Endothelial cell of umbilical vein (primary cell): Measurements from ENCODE around the gene HTN1. TPM values are rescaled to one million over a fixed set of nuclear protein-coding genes. Genes with fewer than 3 reads are reported as not detected.
A peak's percentile ranks its signal among the peaks of the same experiment; 100 is the strongest.
"Not testable (repeated sequence)": the region's sequence is repeated elsewhere in the genome, so short reads cannot be mapped to it uniquely, and the experiment has no call there.

ENCODE experiments used
- Bru-seq: library from RNA; stranded (reverse); fragments of 400-500 nt; gene quantifications from one replicate; lab custom pipeline; 2021; lab: Mats Ljungman, UMichigan
- BruChase-seq, 2 experiments: library from RNA; stranded (reverse); fragments of 400-500 nt; gene quantifications; one replicate each; lab custom pipeline; 2021; lab: Mats Ljungman, UMichigan
- BruUV-seq: library from RNA; stranded (reverse); fragments of 400-500 nt; replicated peaks from 2 replicates; lab custom pipeline; 2021; lab: Mats Ljungman, UMichigan
- CTCF ChIA-PET: fragments of 300-600, 350-600 bp; sonication (Branson Sonifier 250); formaldehyde crosslinking; loops from one replicate; lab custom pipeline; 2021; ENCODE audit warnings: antibody characterized with exemption, inconsistent platforms; lab: Charles Lee
- POLR2A ChIA-PET: fragments of 300-600, 350-600 bp; sonication (Branson Sonifier 250); formaldehyde crosslinking; loops from one replicate; lab custom pipeline; 2021; ENCODE audit warnings: antibody characterized with exemption, inconsistent platforms; lab: Charles Lee
- DNase-seq: peaks from one replicate; pipeline ENCODE4 v3.0.0-alpha.2; 2011; ENCODE audit warnings: low read depth, low spot score
- FAIRE-seq: peaks from 2 replicates; lab custom pipeline; 2011; peaks lifted over from hg19 to GRCh38; lab: Jason Lieb, UNC
- H2AFZ ChIP-seq: 2 replicates; pipeline ENCODE4 v1.6.0; 2012; ENCODE audit warnings: low read depth, low read length, control low read depth, inconsistent platforms
- H3K27ac ChIP-seq: 2 replicates; pipeline ENCODE4 v1.5.1; 2011; ENCODE audit warnings: low read depth, mild to moderate bottlenecking, control low read depth, low read length, moderate library complexity; ENCODE audit not compliant: insufficient read depth
- H3K27me3 ChIP-seq, 2 experiments: 2 replicates each; pipeline versions ENCODE4 v1.6.0 to v1.6.1; 2011; ENCODE audit warnings: low read length in 2 of 2, mixed read lengths in 1 of 2; ENCODE audit not compliant: control insufficient read depth in 2 of 2, insufficient read depth in 2 of 2
- H3K36me3 ChIP-seq, 2 experiments: 2 replicates in 1 of 2; 3 replicates in 1 of 2; pipeline ENCODE4 v1.5.1; 2011; ENCODE audit warnings: low read length in 2 of 2, mild to moderate bottlenecking in 1 of 2, moderate library complexity in 1 of 2; ENCODE audit not compliant: control insufficient read depth in 2 of 2, insufficient read depth in 2 of 2; ENCODE audit errors: extremely low read depth in 1 of 2
- H3K4me1 ChIP-seq: 3 replicates; pipeline ENCODE4 v1.5.1; 2011; ENCODE audit warnings: mild to moderate bottlenecking, low read length; ENCODE audit not compliant: control insufficient read depth, insufficient read depth; ENCODE audit errors: extremely low read depth
- H3K4me2 ChIP-seq: 2 replicates; pipeline ENCODE4 v1.6.1; 2011; ENCODE audit warnings: low read length, control low read depth, mixed read lengths; ENCODE audit not compliant: insufficient read depth
- H3K4me3 ChIP-seq, 3 experiments: fragments of 200-600 bp in 1 of 3; sonication (generic), shearing (Covaris generic) in 1 of 3; replicated peaks in 1 of 3; 2 replicates each; pipeline ENCODE4 v1.5.1; 2011 to 2016; ENCODE audit warnings: control low read depth in 3 of 3, low read length in 3 of 3, mild to moderate bottlenecking in 2 of 3, inconsistent platforms in 1 of 3, low read depth in 1 of 3, moderate library complexity in 1 of 3; ENCODE audit not compliant: insufficient read depth in 1 of 3
- H3K79me2 ChIP-seq: 2 replicates; pipeline ENCODE4 v1.6.0; 2012; ENCODE audit warnings: low read length, inconsistent platforms; ENCODE audit not compliant: control insufficient read depth, insufficient read depth
- H3K9ac ChIP-seq: replicated peaks from 2 replicates; pipeline ENCODE3; 2011; ENCODE audit warnings: low read length, control low read depth; ENCODE audit not compliant: insufficient read depth; ENCODE audit errors: extremely low read depth
- H3K9me1 ChIP-seq: replicated peaks from 3 replicates; pipeline ENCODE4 v1.6.0; 2011; ENCODE audit warnings: mild to moderate bottlenecking, low read length; ENCODE audit not compliant: control insufficient read depth, insufficient read depth; ENCODE audit errors: extremely low read depth
- H3K9me3 ChIP-seq: replicated peaks from 2 replicates; pipeline ENCODE4 v1.5.1; 2012; ENCODE audit warnings: low read length, inconsistent platforms; ENCODE audit not compliant: control insufficient read depth, insufficient read depth
- H4K20me1 ChIP-seq: replicated peaks from 2 replicates; pipeline ENCODE3; 2011; ENCODE audit warnings: mild to moderate bottlenecking, low read length; ENCODE audit not compliant: control insufficient read depth, insufficient read depth; ENCODE audit errors: extremely low read depth
- CTCF ChIP-seq, 2 donors: IDR thresholded peaks; 1 replicate in 1 of 2; 2 replicates in 1 of 2; pipeline ENCODE4 v1.5.1; 2011; ENCODE audit warnings: low read length in 2 of 2, mild to moderate bottlenecking in 2 of 2, moderate library complexity in 2 of 2, control low read depth in 1 of 2, inconsistent platforms in 1 of 2, low read depth in 1 of 2; ENCODE audit not compliant: insufficient read depth in 1 of 2; ENCODE audit errors: extremely low read depth in 1 of 2
- EZH2 ChIP-seq: IDR thresholded peaks from 2 replicates; pipeline ENCODE4 v1.6.1; 2012; ENCODE audit warnings: borderline replicate concordance, low read depth, mild to moderate bottlenecking, moderate library complexity, low read length, inconsistent platforms; ENCODE audit not compliant: severe bottlenecking
- FOS ChIP-seq: IDR thresholded peaks from 2 replicates; pipeline ENCODE4 v1.6.1; 2011; ENCODE audit warnings: mild to moderate bottlenecking, low read length, moderate library complexity, borderline replicate concordance; ENCODE audit not compliant: insufficient read depth
- GATA2 ChIP-seq: IDR thresholded peaks from 2 replicates; pipeline ENCODE4 v1.7.0; 2011; ENCODE audit warnings: low read depth, mild to moderate bottlenecking, moderate library complexity, mixed read lengths, low read length; ENCODE audit not compliant: insufficient read length, insufficient read depth
- JUN ChIP-seq: IDR thresholded peaks from 2 replicates; pipeline ENCODE4 v1.6.1; 2011; ENCODE audit warnings: borderline replicate concordance, low read depth; ENCODE audit not compliant: insufficient read length, insufficient read depth
- MAX ChIP-seq: IDR thresholded peaks from 2 replicates; pipeline ENCODE4 v1.6.1; 2011; ENCODE audit not compliant: insufficient read depth, insufficient read length
- MYC ChIP-seq: IDR thresholded peaks from one replicate; pipeline ENCODE4 v1.6.1; 2011; ENCODE audit warnings: mild to moderate bottlenecking, low read depth, low read length
- POLR2A ChIP-seq: IDR thresholded peaks from 2 replicates; pipeline ENCODE4 v1.6.1; 2012; ENCODE audit warnings: low read depth, mild to moderate bottlenecking, control low read depth, low read length
- POLR2AphosphoS5 ChIP-seq: IDR thresholded peaks from 2 replicates; pipeline ENCODE4 v1.6.1; 2012; ENCODE audit warnings: low read depth, mild to moderate bottlenecking, control low read depth, low read length, moderate library complexity; ENCODE audit not compliant: insufficient read depth
- dilution Hi-C: fragments of 300-500 bp; cut with MboI; formaldehyde crosslinking; loops from one replicate; pipeline ENCODE4 v1.15.0; 2019; ENCODE audit warnings: low sequenced_read_pairs; ENCODE audit not compliant: extremely low pct_ligation_motif_present
- intact Hi-C: fragments of 100-400 bp; cut with micrococcal nuclease; formaldehyde crosslinking; loops from one replicate; pipeline ENCODE4 v1.10.0; 2022
- long read RNA-seq: library from polyadenylated mRNA; stranded (forward); transcript quantifications from one replicate; pipeline ENCODE4 v2.0.0, GENCODE V29; 2021
- polyA minus RNA-seq, 3 experiments: library from RNA; depleted of rRNA, polyadenylated mRNA; stranded (reverse); fragments of >200 nt; gene quantifications; 1 replicate in 1 of 3; 2 replicates in 2 of 3; pipeline ENCODE4 v1.2.3, GENCODE V29; 2011
- polyA plus RNA-seq, 4 experiments: library from polyadenylated mRNA; depleted of rRNA in 3 of 4; stranded (reverse) in 3 of 4; unstranded in 1 of 4; fragments of >200 nt; gene quantifications; 2 replicates each; pipeline versions ENCODE4 v1.2.1 to v1.2.3, GENCODE V29; 2011 to 2012; ENCODE audit warnings: missing spikeins in 1 of 4
- total RNA-seq: library from RNA; stranded (reverse); gene quantifications from 2 replicates; pipeline ENCODE4 v1.2.3, GENCODE V29; 2021

Gene HTN1
- total RNA-seq (not detected in 2 replicates), polyA plus RNA-seq (not detected in 2 replicates), polyA minus RNA-seq (not detected in 2 replicates), Bru-seq, nascent RNA (not detected), BruChase-seq, experiment 1, labeled RNA remaining after a 6-hour chase (percentile 9 among the genes with signal in this experiment), BruChase-seq, experiment 2, labeled RNA remaining after a 2-hour chase (not detected)
- polyA plus RNA-seq (2011; cell fraction: cytosol; rRNA removed) = not detected in 2 replicates
- polyA plus RNA-seq (2011; cell fraction: nucleus; rRNA removed) = not detected in 2 replicates
- not detected in 2 replicates for polyA plus RNA-seq (2012)
- polyA minus RNA-seq (2011; cell fraction: cytosol; rRNA and poly(A)+ RNA removed) = not detected
- polyA minus RNA-seq (2011; cell fraction: nucleus; rRNA and poly(A)+ RNA removed) = not detected in 2 replicates
- long read RNA-seq = 0 reads

- H3K27ac ChIP-seq, H2AFZ ChIP-seq, H4K20me1 ChIP-seq, H3K9me3 ChIP-seq, H3K9ac ChIP-seq, POLR2A ChIA-PET, BruUV-seq, FAIRE-seq, H3K4me3 ChIP-seq, CTCF ChIA-PET, DNase-seq, H3K4me1 ChIP-seq, dilution Hi-C loops, H3K27me3 ChIP-seq, H3K36me3 ChIP-seq, H3K79me2 ChIP-seq, intact Hi-C loops, H3K9me1 ChIP-seq, H3K4me2 ChIP-seq: not testable (repeated sequence)
Measured at GRCh38 chr4:70050138-70050537, at the start of gene HTN1. Gene HTN1 (plus strand): TSS chr4:70050438. CDS start chr4:70053077, 2,639 bp downstream.

DNA sequence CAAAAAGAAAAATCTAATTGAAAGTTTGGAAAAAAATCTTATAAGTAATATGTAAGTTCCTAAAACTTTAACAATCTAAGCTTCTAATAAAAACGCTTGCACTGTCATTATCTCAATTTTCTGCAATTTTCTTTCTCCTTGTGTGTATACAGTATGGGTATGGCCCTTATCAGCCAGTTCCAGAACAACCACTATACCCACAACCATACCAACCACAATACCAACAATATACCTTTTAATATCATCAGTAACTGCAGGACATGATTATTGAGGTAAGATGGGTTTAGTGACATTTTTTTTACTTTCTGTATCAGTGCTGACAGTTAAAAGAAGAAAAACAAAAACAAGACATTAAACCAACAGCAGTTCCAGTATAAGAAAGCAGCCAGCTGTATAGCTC, 49.5 kb upstream of the HTN1 start:
- H3K9me1 ChIP-seq = no peaks in the 10 kb centered on the region
- no peaks in the 10 kb centered on the region for H3K9me3 ChIP-seq
- no peak overlapping the region for H3K27ac ChIP-seq
- H3K4me2 ChIP-seq = no peak overlapping the region
- H3K79me2 ChIP-seq = no peaks in the 10 kb centered on the region
- intact Hi-C loops = no loop called here
- BruUV-seq = no TSS peak
- no peak overlapping the region for H2AFZ ChIP-seq
- DNase-seq = no peak
- H3K27me3 ChIP-seq = no peaks in the 10 kb centered on the region
- no peak for FAIRE-seq
- POLR2A ChIA-PET = no interaction called here
- no peak overlapping the region for H3K4me3 ChIP-seq
- no peak overlapping the region for H3K9ac ChIP-seq
- no peaks in the 10 kb centered on the region for H4K20me1 ChIP-seq
- dilution Hi-C loops = no loop called here
- peaks cover 4% of the 10 kb centered on the region for H3K4me1 ChIP-seq
- no peaks in the 10 kb centered on the region for H3K36me3 ChIP-seq
- CTCF ChIA-PET = no interaction called here
- TF ChIP-seq CTCF (IDR thresholded peaks at IDR 0.05; ENCODE audit: extremely low read depth in 1 of 2, insufficient read depth in 1 of 2, low read depth in 1 of 2, low read length in 2 of 2) (no peak), MAX (no peak), EZH2 (no peak), GATA2 (no peak), JUN (no peak), MYC (no peak), FOS (no peak), POLR2A (no peak), POLR2AphosphoS5 (no peak)
